ENCODE results near the gene ELP2. TPM values are rescaled to one million over a fixed set of nuclear protein-coding genes. Genes with fewer than 3 reads are reported as not detected.

ELP2 gene
- total and polyA plus RNA-seq, 2 of the 8 experiments (the other 6 are each of a cell fraction or from before 2014, with no cell fraction given), result 55.8 to 165 TPM

GRCh38 chr18:36099311-36099710 is 30.4 kb upstream of the ELP2 start (continued):
- TF ChIP-seq, protein P1, sequence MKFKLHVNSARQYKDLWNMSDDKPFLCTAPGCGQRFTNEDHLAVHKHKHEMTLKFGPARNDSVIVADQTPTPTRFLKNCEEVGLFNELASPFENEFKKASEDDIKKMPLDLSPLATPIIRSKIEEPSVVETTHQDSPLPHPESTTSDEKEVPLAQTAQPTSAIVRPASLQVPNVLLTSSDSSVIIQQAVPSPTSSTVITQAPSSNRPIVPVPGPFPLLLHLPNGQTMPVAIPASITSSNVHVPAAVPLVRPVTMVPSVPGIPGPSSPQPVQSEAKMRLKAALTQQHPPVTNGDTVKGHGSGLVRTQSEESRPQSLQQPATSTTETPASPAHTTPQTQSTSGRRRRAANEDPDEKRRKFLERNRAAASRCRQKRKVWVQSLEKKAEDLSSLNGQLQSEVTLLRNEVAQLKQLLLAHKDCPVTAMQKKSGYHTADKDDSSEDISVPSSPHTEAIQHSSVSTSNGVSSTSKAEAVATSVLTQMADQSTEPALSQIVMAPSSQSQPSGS (IDR thresholded peaks at IDR 0.05; ENCODE audit: low read length), result no peak
- TF ChIP-seq CTBP2 (IDR thresholded peaks at IDR 0.05; ENCODE audit: borderline replicate concordance, insufficient read depth, insufficient read length, low read length), result no peak
- TF ChIP-seq TBP (IDR thresholded peaks at IDR 0.05; ENCODE audit: low read depth, low read length), result no peak
